GM19324 (cell line): ENCODE results near the gene PLB1.

ENCODE experiments used
- ATAC-seq: cut with Tn5 transposase; IDR thresholded peaks from one replicate; pipeline ENCODE4 v1.9.1; 2021; ENCODE audit warnings: mild to moderate bottlenecking, moderate library complexity; ENCODE audit not compliant: unreplicated experiment, low FRiP score

PLB1 gene

DNA sequence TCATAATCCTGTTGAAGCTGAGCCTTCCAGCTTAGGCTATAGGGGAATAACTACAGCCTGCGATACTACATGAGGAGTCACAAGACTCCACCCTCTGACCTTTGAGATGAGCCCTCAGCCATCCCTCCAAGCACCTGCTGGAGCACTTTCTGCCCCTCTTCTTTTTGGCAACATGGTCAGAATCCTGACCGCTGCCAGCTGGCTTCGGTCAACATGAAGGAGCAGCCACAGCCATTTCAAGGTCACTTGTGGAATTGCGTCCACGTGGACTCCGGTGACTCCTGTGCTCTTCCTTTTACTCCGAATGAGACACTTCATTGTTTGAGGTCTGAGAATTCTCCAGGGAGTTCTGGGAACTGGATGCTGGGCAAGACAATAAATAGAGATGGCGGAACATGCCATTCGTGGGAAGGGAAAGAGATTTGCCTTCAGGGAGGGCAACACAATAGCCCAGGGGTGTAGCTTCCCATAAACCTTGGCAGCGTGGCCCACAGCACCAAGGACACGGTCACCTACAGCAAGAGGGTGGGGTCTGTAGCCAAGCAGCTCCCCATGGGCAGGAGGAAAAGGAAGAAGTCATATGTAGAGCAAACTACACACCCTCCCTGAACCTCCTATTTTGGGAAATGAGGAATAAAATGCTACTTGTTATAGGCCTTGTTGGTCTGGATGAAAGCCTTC is 182.5 kb downstream of the PLB1 start:
- no peak for ATAC-seq

DNA sequence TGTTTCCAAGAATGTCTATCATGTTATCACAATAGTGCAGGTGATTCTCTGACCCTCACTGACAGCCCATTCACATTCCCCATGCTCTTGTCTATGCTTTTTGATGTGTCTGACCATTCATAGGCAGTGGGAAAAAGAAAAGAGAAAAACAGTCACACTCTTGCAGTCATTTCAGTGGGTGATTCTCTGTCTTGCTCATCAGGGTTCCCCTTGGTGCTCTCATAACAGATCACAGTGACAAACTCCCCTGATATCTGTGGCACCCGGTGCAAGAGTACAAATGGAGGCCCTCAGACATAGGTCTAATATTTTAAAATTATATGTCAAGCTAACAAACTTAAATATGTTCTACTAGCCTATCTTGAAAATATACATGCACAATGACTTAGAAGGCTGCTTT is 183.1 kb downstream of the PLB1 start:
- ATAC-seq = no peak

DNA sequence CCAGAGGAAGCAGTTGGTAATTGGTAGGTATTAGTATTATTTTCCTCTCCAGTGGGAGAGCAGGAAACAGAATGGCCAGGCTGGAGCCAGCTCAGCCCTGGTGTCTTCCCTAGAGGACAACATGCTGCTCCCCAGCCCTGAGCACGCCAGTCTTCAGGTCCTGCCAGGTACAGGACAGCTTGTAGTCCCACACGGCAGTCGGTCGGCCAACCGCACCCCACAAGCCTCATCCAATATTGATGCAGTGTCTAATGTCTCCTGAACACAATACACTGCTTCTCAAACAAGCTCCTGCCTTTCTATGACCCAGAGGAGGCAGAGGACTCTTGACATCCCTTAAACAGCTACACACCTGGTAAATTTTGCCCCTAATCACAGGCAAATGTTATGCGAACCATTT is 184.8 kb downstream of the PLB1 start:
- ATAC-seq = no peak

DNA sequence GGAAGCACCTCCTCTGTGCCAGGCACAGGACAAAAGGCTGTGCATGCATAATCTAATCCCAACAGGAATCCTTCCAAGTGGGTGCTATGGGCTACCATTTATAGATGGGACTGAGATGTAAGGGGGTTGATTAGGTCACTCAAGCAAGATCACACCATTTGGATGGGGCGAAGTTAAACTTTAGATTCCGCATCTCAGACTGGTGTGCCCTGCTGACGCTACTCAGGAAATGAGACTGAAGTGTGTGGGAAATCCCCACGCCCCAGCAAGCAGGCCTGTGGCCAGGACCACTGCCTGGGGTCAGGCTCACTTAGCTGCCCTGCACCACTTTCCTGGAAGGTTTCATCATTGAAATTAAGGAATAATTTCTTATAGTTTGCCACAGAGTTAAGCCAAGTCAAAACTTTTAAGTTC is 185.3 kb downstream of the PLB1 start:
- ATAC-seq = peak; percentile 53

DNA sequence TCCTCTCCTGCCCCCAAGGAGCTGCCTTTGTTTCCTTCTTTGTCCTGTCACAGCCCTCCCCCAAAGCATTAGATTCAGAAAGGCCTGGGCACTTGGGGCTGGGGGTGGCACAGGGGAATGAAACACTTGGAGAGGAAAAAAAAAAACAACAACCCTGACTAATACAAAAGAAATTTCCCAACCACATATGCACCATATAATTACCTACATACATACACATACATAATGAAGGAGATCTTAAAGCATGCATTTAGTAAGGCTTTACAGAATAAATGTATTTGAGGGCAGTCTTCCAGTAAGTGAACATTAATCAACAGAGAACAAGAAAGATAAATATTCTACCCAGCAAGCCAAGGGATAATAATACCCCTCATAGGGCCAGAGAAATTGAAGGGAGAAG is 185.7 kb downstream of the PLB1 start:
- ATAC-seq = no peak

DNA sequence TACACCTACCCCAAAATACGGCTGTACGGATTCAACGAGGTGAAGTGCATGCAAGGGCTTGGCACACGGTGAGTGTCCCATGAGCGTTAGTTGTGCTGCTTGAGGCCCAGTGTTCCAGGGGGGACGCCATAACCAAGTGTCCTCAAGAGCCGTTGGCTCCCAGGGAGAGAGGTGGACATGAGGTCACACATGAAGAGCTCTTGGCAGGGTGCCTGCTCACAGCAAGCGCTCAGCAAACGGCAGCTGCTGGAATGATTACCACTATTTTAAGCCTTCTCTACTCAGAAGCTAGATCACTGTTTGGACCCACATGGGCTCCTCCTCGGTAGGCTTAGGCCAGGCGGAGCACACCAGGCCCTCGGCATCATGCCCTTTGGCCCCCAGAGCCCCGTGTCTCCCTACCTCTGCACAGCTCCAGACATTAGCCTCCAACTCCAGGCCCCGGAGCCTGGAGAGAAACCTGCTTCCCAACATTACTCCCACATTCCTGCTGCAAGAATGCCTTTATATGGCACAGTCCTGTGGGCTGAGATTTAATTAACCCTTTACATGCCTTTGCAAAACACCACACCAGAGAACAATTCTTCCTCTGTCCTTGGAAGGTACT is 187.3 kb downstream of the PLB1 start:
- no peak for ATAC-seq

DNA sequence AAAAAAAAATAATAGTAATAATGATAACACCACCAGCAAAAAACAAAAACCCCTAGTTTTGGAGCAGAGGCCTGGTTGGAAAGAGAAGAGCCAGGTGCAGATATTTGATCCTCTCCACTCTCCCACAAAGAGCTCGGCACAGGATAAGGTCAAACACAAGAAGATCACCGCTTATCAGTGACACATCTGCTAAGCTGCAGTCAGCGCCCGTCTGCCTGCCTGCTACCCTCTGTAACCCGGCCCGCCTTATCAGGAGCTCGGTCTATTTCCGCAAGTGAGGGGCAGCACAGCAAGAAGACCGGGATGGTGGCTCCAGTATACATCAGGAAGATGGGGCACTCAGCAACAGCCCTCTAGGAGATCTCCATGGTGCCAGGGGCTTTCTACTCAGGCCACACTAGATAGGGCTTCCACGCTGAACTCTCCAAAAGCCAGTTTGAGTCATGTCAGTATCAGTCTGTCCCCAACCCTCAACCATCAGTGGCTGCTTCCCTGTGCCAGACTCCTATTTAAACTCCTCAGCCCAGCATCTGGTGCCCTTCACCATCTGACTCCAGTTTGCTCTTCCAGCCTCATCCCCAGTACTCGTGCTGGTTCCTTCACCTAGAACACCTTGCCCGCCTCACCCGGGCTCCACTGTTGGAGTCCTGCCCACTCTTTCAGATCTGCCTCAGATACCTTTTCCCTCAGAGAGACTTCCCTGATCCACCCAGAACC is 188.4 kb downstream of the PLB1 start:
- ATAC-seq = no peak

DNA sequence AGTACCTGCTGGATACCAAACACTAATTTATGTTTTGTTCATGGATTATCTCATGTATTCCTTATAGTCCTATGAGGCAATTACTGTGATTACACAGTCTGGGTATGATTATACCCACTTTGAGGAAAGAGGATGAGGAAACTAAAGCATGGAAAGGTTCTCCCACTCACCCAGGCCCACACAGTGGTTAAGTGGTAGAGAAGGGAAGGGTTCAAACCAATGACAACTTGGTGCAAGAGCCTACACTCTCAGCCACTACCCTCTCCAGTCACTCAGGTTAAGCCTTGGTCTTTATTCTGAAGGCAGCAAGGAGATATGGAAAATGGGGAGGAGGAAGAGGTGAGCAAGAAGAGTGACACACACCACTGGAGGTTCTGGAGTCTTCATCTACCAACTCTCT is 191.3 kb downstream of the PLB1 start:
- ATAC-seq = no peak

DNA sequence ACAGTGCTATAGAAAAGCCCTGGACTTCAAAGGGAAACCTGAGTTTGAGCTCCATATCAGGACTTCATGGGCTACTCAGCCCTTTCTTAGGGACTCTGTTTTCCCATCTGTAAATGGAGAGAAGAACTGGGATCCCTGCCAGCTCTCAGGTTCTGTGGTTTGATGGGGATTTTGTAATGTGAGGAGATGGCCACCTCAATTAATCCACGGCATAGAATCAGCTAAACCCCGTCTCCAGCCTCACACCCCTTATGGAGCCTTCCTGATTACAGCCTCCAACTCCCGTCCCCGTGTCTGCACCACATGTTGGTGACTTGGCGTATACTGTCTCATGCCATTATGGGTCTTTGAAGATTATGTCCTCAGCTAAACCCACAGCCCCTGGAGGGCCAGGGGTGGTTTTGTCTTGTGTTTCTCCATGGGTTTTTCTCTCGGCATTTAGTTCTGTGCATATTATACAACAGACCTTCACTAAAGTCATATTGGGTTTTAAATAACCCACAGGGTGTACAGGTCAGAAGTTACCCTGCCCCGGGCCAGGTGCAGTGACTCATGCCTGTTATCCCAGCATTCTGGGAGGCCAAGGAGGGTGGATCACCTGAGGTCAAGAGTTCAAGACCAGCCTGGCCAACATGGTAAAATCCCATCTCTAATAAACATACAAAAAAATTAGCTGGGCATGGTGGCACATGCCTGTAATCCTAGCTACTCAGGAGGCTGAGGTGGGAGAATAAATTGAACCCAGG is 192.0 kb downstream of the PLB1 start:
- no peak for ATAC-seq

DNA sequence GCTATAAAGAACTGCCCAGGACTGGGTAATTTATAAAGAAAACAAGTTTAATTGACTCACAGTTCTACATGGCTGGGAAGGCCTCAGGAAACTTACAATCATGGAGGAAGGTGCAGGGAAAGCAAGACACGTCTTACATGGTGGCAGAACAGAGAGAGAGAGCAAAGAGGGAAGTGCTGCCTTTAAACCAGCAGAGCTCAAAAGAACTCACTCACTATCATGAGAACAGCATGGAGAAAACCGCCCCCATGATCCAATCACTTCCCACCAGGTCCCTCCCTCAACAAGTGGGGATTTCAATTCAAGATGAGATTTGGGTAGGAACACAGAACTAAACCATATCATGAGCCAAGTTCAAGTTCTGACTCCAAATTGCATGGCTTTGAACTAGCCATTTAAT is 193.0 kb downstream of the PLB1 start:
- no peak for ATAC-seq

DNA sequence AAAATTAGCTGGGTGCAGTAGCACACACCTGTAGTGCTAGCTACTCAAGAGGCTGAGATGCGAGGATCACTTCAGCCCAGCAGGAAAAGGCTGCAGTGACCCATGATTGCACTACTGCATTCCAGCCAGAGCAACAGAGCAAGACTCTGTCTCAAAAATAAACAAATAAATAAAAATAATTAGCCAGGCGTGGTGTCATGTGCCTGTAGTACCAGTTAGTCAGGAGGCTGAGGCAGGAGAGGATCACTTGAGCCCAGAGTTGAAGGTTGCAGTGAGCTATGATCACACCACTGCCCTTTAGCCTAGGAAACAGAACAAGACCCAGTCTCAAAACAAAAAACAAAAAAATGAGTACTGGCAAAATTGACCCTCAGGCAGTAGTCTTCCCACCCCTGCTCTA is 193.9 kb downstream of the PLB1 start:
- no peak for ATAC-seq

DNA sequence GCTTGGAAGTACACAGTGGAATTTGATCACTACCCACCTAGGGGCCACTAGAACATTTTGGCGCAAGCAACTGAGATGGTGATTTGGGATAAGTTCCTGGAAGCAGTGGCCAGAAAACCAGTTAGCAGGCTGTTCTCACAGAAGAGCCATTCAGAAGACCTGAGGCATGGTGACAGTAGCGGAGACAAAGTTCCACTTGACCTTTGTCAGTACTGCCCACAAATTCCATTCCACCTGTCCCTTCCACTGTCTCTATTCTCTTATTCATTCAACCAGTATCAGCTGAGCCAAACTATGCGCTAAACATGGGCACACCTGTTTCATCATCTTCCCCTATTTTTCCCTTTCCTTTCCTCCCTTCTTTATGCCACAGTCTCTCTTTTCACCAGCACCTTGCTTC is 196.6 kb downstream of the PLB1 start:
- no peak for ATAC-seq

DNA sequence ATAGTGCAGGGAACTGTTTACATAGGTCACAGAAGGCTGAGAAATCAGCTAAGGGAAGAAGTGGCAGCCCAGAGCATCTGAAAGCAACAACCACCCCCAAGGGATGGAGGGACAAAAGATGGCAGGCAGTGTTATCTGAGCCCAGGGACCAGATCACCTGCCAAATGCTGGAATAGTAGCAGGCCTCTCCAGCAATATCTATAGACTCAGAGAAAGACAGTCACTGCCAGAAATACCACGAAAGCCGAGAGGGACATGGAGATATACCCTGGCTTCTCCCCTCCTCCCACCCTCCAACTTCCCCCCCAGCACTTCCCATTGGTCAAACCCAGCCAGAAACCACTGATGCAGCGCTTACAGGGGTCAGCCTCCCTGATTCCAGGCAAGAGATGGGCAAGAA is 197.4 kb downstream of the PLB1 start:
- ATAC-seq = no peak
